Activated gamma-delta T cell (primary cell): ENCODE measurements around the gene SCAMP3.

Experiments
- DNase-seq: peaks from one replicate; lab custom pipeline; 2025; lab: John Stamatoyannopoulos, UW

Gene SCAMP3

DNA sequence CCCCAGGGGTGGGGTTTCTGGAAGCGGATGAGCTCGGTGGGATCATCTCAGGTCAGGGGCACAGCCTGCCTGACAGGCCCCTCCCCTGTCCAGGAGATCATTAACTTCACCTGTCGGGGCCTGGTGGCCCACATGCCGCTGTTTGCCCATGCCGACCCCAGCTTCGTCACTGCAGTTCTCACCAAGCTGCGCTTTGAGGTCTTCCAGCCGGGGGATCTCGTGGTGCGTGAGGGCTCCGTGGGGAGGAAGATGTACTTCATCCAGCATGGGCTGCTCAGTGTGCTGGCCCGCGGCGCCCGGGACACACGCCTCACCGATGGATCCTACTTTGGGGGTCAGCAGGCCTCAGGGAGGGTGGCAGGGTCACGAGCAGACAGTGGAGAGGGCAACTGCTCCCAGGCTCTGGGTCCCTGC, 23.5 kb upstream of the SCAMP3 start:
- DNase-seq, result no peak

DNA sequence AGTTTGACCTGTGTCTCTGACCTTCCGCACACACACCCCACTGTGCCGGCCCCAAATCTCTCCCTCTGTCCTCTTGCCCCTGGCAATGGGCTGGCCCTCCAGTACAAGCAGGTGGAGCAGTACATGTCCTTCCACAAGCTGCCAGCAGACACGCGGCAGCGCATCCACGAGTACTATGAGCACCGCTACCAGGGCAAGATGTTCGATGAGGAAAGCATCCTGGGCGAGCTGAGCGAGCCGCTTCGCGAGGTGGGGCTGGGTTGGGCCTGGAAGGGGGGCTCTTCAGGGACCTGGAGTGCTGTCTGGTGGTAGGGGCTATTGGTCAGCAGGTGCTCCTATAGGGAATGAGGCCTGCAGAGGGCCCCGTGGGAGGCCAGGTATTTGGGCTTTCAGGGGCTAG, 22.9 kb upstream of the SCAMP3 start:
- DNase-seq, result no peak

DNA sequence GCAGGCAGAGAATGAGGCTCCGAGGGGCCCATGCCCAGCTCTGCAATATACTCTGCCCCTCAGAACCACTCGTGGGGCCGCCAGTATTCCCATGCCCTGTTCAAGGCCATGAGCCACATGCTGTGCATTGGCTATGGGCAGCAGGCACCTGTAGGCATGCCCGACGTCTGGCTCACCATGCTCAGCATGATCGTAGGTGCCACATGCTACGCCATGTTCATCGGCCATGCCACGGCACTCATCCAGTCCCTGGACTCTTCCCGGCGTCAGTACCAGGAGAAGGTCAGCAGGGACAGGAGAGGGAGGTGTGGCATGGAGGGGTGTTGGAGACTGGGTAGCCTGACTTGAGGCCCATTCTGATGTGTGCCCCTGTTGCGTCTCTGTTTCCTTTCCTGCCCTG, 22.3 kb upstream of the SCAMP3 start:
- no peak for DNase-seq

DNA sequence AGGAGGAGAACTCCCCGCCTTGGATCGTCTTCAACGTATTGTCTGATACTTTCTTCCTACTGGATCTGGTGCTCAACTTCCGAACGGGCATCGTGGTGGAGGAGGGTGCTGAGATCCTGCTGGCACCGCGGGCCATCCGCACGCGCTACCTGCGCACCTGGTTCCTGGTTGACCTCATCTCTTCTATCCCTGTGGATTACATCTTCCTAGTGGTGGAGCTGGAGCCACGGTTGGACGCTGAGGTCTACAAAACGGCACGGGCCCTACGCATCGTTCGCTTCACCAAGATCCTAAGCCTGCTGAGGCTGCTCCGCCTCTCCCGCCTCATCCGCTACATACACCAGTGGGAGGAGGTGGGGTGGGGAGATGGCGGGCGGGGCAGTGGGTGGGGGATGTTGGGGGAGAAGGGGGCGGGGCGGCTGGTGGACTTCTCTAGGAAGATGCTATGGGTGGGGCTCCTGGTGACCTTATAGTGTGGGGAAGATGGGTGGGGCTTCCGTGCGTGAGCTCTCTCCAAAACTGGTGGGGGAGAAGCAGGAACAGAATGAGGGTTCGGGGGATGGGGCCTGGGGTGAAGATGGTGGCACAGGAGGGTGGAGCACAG, 20.4 kb upstream of the SCAMP3 start:
- DNase-seq, result no peak

DNA sequence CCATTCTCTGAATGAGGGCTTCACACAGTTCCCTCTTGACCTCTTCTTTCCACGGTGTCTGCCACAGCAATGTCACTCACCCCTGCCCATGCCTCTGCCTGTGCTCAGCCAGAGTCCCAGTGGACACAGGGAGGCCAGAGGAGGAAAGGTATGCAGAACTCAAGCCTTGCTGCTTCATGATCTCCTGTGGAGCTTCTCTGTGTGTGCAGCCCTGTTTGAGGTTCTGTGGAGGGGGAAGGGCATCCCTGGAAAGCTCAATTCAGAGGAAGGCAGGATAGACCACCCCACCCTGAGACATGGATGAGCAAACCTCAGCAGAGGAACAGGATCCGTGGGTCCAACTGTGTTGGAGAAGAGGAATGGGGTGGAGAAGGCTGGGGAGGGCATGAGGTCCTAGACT, 17.1 kb upstream of the SCAMP3 start:
- no peak for DNase-seq

DNA sequence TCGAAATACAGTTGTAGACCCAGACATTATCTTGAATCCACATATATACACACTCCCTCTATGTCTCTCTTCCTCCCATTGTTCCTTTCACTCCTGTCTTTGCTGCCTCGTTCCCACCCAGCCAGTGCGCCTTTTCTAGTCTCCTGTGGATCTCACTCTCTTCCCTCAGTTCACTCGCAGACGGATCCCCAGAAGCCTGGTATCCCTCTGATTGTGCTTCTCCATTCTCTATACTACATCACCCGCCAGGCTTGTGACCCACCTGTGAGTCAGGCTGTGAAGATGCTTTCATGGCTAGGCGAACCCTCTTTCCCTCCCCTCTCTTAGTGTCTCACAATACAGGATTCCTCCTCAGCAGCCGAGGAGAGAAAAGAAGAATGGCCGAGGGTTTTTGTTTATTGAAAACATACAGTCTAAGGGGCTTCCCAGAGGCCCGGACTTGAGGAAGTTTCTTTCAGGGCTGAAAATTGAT, 16.6 kb upstream of the SCAMP3 start:
- no peak for DNase-seq

DNA sequence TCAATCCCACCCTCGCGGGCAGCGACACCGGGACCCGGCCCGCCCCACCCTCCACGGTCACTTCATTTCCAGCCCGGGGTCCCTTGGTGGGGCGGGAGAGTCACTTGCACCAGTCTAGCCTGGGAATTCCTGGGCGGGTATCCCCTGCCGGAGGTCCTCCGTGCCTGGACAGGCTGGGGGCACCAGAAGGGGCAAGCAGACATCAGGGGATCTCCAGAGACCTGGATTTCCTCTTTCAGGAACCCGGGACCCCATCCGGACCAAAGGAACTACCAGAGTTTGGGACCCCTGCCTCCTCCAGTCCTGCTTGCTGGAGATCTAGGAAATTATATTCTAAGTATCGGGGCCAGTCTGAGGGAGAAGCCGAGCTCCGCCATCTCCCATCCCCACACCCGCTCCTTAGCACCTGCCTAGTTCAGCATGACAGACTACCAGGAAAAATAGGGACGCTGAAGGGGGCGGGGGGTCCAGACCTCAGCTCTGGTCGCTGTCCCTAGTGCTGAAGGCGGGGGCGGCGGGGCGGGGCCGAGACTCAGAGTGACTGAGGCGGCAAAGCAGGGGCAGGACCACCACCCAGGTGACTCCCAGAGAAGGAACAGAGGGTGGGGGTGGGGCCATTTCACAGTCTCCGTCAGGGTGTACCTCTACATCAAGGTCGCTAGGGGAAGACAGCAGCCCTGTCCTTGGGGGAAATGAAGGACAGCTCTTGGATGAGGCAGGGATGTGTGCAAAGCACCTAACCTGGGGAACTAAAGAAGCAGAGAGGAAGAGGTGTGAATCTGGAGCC, 15.9 kb upstream of the SCAMP3 start:
- DNase-seq, result peak; percentile 53

DNA sequence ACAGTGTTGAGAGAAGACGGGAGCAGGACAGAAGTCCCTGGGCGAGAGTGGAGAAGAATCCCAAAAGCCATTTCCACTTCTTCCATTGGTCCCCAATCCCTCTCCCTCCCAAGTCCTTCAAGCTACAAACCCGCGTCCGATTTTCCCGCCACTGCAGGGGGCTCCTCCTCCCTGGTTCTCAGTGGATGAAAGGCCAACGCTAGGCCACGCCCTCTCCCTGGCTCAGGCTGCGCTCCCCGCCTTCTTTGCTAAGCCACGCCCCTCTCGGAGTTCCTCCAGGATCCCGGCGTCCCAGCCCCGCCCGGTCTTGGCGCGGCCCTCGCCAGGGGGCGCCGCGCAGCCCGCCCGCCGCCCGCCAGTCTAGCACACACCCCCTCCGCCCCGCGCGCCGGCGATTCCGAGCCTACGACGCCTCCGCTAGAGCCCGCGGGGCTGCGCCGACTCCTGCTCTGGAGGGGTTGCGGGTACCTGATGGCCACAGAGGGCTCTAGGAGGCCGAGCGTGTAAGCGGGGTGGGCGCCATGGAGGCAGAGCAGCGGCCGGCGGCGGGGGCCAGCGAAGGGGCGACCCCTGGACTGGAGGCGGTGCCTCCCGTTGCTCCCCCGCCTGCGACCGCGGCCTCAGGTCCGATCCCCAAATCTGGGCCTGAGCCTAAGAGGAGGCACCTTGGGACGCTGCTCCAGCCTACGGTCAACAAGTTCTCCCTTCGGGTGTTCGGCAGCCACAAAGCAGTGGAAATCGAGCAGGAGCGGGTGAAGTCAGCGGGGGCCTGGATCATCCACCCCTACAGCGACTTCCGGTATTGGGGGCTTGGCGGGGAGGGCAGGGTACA, 15.1 kb upstream of the SCAMP3 start, which contains the start of gene HCN3:
Gene HCN3 (plus strand): TSS at position 394 of the 832 bp plus-strand sequence. CDS start 128 bp downstream, at position 522.
- peak; percentile 72 for DNase-seq

DNA sequence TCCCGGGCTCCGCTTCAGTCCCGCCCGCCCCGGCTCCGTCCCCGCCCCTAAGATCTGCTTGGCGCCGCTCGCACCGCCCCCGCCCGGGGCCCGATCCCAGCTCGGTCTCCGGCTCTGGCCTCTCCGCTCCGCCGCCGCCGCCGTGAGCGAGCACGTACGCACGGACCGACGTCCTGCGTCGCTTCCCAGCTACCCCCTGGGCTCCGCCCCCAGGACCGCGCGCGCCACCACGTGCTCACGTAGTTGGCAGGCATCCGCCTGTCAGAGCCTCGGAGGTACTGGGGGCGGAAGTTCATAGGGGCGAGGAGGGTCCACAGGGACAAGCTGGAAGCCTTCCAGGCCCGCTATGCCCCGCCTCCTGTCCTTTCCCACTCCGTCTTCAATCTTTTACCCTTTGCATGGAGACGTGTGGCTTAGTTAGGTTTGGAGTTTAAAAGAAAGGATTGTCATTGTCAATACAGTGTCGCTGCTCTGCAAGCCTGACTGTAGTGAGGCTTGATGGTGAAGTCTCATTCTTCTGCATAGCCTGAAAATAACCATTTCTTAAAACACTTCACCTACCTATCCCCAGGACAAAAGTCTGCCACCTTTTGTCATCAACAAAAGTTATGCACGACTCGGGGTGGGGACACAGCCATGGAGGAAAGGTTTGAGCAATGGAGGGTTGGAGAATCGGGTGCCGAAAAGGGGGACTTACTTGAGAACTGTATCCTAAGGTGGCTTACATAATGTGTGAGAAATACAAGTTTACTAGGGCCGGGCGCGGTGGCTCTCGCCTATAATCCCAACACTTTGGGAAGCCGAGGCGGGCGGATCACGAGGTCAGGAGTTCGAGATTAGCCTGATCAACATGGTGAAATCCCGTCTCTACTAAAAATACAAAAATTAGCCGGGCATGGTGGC, 11.4 kb upstream of the SCAMP3 start, which contains the start of gene CLK2:
Gene CLK2 (minus strand): TSS at position 162 of the 903 bp plus-strand sequence. CDS start 2,527 bp downstream, outside the sequence.
- DNase-seq, result peak; percentile 93

DNA sequence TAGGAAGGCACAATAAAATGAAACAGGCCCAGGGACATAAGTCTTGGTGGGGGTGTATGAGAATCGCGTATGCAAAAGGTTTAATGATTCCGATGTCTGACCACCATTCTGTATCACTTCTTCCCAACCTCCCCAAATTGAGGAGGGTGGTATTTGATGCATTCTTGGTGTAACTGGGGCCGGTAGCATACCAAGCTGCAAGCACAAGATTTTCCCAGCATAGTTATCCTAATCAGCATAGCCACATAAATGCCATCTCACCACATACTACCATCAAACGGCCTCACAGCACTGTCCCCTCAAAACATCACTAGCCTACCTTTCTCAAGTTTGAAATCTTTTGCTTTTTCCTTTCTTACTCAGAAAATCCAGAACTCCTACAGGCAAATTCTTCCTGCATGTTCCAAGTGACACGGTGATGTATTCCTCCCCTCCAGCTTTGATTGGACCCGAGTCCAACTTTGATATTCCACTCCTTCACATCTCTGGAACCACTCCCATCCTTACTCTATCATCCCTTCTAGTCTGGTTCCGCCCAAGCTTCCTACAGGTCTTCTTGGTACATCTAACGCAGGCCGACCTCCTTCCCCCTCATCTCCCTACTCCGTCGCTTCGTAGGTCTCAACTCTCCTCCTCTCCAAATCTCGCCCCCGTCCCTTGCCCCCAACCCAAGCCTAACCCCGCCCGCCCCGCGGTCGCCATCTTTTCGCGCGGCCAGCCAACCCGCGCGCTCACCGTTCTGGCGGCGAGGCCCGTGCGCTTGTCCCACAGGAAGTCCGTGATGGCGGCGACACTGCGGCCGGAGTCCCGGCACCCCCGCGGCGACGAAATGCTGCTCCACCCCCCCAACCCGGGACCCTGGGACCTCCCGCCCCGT, 10.5 kb upstream of the SCAMP3 start:
- no peak for DNase-seq

DNA sequence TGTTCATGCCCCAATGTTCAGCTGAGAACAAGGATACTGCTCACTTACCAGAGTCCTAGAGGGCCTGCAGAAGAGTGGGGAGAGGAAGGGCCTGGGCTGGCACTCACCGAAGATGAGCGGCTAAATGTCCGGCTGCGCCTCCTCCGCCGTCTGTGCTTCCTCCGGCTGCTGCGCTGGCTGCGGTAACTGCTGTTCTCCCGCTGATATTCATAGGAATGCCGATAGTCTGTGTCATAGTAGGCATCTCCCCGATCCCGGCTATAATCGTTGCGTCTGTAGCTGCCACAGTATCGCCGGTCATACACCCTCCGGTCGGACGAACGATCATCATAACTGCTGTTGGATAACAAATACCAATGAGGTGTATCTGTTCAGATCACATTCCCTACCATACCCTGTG, 7.2 kb upstream of the SCAMP3 start:
- no peak for DNase-seq

DNA sequence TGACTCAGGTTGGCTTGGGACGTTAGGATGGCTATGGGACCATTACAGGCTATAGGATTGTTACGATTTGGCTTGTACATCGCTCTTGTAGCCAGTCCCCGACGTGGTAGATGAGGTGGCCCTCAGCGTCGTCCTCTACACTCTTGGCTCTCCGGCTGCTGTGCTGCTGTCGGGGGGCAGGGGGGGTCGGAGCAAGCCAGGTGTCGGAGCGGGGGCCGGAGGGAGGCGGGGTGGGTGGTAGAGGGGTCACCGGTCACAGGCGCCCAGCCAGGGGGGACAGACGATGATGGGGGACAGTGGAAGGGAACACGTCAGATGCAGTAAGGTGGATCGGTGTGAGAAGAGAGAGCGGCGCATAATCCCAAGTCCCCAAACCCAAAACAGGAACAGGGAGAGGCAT, 6.5 kb upstream of the SCAMP3 start:
- no peak for DNase-seq

DNA sequence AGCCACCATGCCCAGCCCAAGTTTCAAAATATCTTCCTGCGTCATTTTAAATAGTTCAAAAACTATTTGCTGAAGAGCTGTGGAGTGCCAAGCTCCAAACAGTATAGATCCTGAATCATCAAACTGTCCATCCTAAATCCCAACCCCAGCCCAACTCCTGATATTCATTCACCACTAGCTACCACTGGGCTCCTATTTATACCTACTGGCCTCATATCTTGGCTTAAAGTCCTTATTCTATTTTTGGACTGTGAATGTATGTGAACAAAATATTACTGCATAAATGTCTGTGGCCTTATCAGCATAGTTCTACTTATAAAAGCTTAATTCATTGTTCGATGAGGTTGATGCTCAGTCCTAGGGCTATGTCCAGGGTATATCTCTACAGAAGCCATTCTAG, 5.2 kb upstream of the SCAMP3 start:
- no peak for DNase-seq

DNA sequence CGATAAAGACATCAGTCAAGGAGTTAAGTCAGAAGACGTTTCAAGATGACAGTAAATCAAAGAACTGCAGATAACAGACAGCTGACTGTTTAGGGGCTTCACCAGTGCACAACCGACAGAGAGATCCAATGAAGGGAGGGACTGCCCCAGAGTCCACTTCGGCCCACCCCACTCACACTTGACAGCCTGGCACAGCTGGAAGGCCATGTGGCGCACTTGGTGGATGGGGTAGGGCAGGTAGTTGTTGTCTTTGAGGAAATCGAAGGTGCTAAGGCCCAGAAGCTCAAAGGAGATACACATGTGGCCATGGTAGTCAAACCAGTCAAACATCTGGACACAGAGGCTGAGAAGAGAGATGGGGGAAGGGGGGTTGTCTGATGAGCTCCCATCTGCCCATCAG, 4.4 kb upstream of the SCAMP3 start:
- DNase-seq, result no peak

DNA sequence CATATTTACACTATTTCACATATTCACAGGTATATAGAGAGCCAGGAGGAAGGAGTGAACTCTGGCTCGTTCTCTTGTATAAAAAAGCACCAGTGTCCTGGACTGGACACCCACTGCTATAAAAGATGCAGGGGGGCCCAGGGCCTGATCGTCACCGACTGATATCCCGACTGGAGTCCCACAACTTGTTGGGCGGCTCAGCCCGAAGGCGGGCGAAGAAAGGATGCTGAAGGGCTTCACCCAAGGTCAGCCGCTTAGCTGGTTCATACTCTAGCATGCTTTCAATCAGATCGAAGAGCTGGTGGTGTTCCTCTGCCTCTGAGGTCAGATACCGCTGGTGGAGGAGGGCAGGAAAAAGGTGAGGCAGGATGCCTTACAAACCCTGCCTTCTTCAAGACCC, 907 bp upstream of the SCAMP3 start:
- DNase-seq, result no peak

DNA sequence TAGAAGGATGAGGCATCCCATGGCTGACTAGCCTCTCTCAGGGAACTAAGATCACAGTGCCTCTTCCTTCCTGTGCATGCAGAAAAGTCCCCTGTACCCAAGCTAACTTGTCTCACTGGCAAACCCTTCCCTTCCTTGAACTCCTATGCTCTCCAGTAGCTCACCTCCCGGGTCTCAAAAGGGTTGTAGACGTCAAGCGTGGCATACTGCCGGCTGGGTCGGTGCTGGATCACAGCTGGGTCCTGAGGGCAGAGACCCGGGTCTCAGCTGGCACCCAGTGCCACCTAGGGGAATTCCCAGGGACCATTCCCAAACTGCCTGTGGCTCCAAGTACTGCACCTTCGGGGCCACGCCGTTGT, 688 bp downstream of the SCAMP3 start:
- no peak for DNase-seq

DNA sequence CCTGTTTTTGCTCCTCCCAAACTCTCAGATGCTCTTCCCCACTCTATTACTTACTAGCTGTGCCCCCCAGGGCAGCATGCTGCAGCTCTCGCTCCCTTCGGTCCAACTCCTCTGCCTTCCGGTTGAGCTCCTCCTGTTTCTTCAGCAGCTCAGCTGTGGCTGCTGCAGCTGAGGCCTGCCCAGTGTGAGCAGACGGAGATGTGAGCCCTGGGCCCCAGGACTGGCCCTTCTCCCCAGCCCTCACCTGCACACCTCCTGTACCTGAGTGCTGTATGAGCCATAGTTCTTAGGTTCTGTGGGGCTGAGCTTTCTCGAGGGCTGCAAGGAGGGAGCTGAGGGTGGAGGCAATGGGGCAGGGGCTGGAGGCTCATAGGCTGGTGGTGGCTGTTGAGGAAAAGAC, 1.9 kb downstream of the SCAMP3 start:
- DNase-seq, result no peak

DNA sequence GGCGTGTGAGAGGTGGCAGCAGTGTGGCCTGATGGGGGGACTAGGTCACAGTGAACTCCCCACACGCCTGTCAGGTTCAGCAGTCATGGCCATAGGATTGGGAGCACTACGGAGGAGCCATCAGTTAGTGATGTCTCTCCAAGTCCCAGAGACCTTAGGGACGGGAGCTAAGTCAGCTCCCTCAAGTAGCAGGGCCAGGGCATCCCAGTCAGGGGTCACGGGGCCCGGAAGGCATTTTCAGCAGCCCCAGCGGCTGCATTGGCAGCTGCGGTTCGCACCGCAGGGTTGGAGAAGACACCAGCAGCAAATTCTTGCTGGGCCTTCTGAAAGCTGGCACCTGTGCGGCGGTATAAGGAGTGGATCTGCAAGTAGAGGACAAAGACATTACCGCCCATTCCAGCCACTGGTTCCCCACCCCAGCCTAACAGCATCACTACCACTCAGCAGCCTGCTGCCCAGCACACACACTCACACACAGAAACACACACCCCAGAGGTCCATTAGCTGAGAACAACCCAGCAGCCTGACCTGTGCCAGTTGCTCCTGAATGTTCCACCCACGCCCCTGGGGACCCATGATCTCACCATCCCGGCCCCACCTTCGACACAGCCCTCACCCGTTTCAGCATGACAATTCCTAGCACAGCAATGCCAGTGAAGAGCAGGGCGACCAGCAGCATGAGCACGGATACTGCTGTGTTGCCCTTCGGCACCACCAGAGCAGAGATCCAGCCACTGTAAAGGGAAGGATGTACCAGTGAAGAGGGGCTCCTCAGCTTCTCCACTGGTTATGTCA, 5.9 kb downstream of the SCAMP3 start:
- DNase-seq, result no peak

DNA sequence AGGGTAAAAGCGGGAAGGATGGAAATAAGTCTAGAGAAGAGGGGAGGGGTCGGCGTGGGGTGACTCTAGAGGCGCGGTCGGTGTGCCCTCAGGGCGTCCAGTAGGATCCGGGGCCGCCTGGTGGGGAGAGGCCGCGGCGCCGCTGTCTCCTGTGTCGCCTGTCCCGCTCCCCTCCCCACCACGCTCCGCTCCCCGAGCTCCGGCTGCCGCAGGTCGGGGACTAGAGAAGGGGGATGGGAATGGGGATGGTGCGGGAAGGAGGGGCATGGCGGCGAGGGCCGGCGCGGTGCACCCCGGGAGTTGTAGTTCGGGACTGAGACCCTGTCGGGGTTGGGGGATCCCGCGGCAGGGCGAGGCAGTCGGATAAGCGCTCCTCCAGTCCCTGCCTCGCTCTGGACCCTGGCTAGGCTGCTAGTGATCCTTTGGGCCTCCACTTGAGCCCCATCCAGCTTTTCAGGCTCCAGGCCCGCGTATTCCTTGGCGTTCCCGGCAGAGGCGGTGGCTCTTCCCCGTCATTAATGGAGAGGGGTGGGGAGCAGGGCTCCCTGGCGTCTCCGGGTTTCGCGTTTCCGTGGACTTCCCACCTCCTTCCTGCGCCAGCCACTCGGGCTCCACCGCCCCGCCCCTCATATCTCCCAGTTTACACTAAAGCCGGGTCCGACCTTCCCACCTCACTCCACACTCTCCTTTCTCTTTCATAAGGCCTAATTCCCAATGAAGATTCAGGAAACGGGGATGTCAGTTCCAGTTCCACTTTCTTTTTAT, 6.7 kb downstream of the SCAMP3 start, which contains the start of gene ENTREP3:
Gene ENTREP3 (minus strand): TSS at position 241 of the 765 bp plus-strand sequence. CDS start 606 bp downstream, outside the sequence.
- DNase-seq, result peak; percentile 46
